ENCODE data around the gene IFITM2.

DNA sequence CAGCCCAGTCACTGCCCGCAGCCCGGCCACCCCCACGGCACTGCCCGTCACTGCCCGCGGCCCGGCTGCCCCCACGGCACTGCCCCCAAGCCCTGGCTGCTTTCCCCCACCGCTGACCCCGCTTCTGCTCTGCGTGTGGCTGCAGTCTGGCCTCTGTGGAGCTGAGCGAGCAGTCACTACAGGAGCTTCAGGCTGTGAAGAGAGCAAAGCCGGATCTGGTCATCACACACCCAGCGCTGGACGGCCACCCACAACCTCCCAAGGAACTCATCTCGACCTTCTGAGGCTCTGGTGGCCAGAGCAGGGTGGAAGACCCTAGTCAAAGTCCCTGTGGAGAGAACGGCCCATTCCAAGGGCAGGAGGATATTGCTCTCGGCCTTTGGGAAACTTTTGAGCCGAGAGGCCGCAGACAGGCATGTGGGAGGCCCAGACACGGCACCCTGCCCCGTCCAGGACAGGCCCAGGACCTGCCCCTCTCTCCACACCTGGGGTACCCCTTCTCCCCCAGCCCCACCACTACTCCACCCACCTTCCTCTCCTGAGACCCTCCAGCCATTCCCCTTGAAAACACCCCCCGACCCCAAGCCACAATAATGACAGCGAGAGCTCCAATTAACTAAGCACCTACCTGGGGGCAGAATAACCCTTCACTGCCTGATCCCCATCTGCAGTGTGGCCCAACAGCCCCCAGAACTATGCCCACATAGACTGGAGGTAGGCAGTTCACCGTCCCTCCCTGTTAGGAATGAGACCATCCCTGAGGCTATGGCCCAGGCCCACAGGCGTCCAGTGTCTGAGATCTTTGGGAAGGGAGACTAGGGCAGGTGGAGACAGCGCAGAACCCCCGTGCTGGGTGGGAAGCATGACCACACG lies 22.4 kb upstream of the IFITM2 start:
- TF ChIP-seq POLR2AphosphoS5 (IDR thresholded peaks at IDR 0.05) (no peak), CTCF (IDR thresholded peaks at IDR 0.05) (no peak), POLR2A (IDR thresholded peaks at IDR 0.05) (no peak), EP300 (IDR thresholded peaks at IDR 0.05) (no peak)

Measured in stomach (tissue), 4 donors.